ENCODE results near the gene SH3D19. TPM values are rescaled to one million over a fixed set of nuclear protein-coding genes. Genes with fewer than 3 reads are reported as not detected.

SH3D19 gene
- total RNA-seq: 100 to 1,000 TPM in 2 of 4 donors, 10 to 100 TPM in 2; 35.2 to 316 (median 131) TPM

GRCh38 chr4:151325111-151325948, at the start of gene SH3D19:
SH3D19 (minus strand) TSS chr4:151325605; CDS start chr4:151325352, 253 bp downstream.
- peak within 1 kb of the TSS; percentile 94 to 96 for H3K27ac ChIP-seq
- TF ChIP-seq, protein P1, sequence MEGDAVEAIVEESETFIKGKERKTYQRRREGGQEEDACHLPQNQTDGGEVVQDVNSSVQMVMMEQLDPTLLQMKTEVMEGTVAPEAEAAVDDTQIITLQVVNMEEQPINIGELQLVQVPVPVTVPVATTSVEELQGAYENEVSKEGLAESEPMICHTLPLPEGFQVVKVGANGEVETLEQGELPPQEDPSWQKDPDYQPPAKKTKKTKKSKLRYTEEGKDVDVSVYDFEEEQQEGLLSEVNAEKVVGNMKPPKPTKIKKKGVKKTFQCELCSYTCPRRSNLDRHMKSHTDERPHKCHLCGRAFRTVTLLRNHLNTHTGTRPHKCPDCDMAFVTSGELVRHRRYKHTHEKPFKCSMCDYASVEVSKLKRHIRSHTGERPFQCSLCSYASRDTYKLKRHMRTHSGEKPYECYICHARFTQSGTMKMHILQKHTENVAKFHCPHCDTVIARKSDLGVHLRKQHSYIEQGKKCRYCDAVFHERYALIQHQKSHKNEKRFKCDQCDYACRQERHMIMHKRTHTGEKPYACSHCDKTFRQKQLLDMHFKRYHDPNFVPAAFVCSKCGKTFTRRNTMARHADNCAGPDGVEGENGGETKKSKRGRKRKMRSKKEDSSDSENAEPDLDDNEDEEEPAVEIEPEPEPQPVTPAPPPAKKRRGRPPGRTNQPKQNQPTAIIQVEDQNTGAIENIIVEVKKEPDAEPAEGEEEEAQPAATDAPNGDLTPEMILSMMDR (IDR thresholded peaks at IDR 0.05): no peak
- peak; percentile 54 to 71 for TF ChIP-seq POLR2A (IDR thresholded peaks at IDR 0.05)
- peak within 1 kb of the TSS; percentile 49 to 74 for H3K4me3 ChIP-seq
- H3K27me3 ChIP-seq: no peaks in the 10 kb centered on the region
- H3K4me1 ChIP-seq: no peaks in the 10 kb centered on the region
- H3K9me3 ChIP-seq: no peaks in the 10 kb centered on the region
- no peaks in the 10 kb centered on the region for H3K36me3 ChIP-seq
- DNase-seq: peak; percentile 77
- intact Hi-C loops (cut with DNase I; ENCODE audit: low total_unique reads): no loop called here

- DNase-seq: peak; percentile 83 to 84
- Histone ChIP-seq H3K9me3 (no peaks in the 10 kb centered on the region), H3K27ac (no peak overlapping the region), H3K4me1 (no peaks in the 10 kb centered on the region), H3K36me3 (no peaks in the 10 kb centered on the region), H3K27me3 (no peaks in the 10 kb centered on the region), H3K4me3 (no peak overlapping the region)
- intact Hi-C loops (cut with DNase I; ENCODE audit: low total_unique reads): loop anchor here (5.0 kb wide), 1 partner anchor 245 kb away; no protein-coding TSS in a partner anchor
- TF ChIP-seq, protein P1 (IDR thresholded peaks at IDR 0.05): peak; percentile 91 to 97 (median 94)
- TF ChIP-seq POLR2A (IDR thresholded peaks at IDR 0.05): no peak
Measured at GRCh38 chr4:151362404-151363164, 37.2 kb upstream of the SH3D19 start.

DNA sequence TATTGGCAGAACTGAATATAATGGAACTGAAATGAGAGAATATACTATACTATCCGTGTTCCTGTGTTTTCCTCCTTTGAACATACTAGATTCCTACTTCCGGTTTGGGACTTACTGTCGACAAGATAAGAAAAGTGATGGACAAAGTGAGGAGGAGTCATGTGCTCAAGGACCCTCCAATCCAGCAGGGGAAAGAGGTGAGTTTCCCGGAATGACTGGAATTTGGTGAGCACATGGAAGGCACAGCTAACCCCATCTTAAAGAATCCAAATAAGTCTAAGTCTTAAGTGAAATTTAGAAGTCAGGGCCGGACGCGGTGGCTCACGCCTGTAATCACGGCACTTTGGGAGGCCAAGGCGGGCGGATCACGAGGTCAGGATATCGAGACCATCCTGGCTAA, 36.6 kb upstream of the SH3D19 start:
- DNase-seq: no peak
- no peaks in the 10 kb centered on the region for H3K27me3 ChIP-seq
- H3K9me3 ChIP-seq: no peaks in the 10 kb centered on the region
- no peak overlapping the region for H3K27ac ChIP-seq
- H3K4me1 ChIP-seq: no peaks in the 10 kb centered on the region
- H3K4me3 ChIP-seq: no peak overlapping the region
- TF ChIP-seq, protein P1 (IDR thresholded peaks at IDR 0.05): no peak
- no peak for TF ChIP-seq POLR2A (IDR thresholded peaks at IDR 0.05)
- intact Hi-C loops (cut with DNase I; ENCODE audit: low total_unique reads): loop anchor here (5.0 kb wide), 1 partner anchor 245 kb away; no protein-coding TSS in a partner anchor
- H3K36me3 ChIP-seq: no peaks in the 10 kb centered on the region

- no peak for TF ChIP-seq POLR2A (IDR thresholded peaks at IDR 0.05)
- TF ChIP-seq, protein P1 (IDR thresholded peaks at IDR 0.05): no peak
- intact Hi-C loops (cut with DNase I; ENCODE audit: low total_unique reads): loop anchor here (5.0 kb wide), 1 partner anchor 244 kb away; no protein-coding TSS in a partner anchor
- Histone ChIP-seq H3K4me3 (no peak overlapping the region), H3K36me3 (no peaks in the 10 kb centered on the region), H3K4me1 (no peaks in the 10 kb centered on the region), H3K27ac (no peak overlapping the region), H3K9me3 (no peaks in the 10 kb centered on the region), H3K27me3 (no peaks in the 10 kb centered on the region)
- no peak for DNase-seq
Measured at GRCh38 chr4:151361126-151361525, 35.7 kb upstream of the SH3D19 start.

Data from uterus (tissue), 4 donors.